Stimulated activated CD8-positive, alpha-beta memory T cell treated with anti-CD3 and anti-CD28 coated beads, Interleukin-4, amount 100 ng/mL, for 24 hours (primary cell): Measurements from ENCODE around the gene CARM1.
"Not testable (repeated sequence)": the region's sequence is repeated elsewhere in the genome, so short reads cannot be mapped to it uniquely, and the experiment has no call there.

Source experiments
- DNase-seq: peaks from one replicate; pipeline ENCODE4 v3.0.0-alpha.2; 2020; ENCODE audit warnings: low read depth

Gene CARM1

DNA sequence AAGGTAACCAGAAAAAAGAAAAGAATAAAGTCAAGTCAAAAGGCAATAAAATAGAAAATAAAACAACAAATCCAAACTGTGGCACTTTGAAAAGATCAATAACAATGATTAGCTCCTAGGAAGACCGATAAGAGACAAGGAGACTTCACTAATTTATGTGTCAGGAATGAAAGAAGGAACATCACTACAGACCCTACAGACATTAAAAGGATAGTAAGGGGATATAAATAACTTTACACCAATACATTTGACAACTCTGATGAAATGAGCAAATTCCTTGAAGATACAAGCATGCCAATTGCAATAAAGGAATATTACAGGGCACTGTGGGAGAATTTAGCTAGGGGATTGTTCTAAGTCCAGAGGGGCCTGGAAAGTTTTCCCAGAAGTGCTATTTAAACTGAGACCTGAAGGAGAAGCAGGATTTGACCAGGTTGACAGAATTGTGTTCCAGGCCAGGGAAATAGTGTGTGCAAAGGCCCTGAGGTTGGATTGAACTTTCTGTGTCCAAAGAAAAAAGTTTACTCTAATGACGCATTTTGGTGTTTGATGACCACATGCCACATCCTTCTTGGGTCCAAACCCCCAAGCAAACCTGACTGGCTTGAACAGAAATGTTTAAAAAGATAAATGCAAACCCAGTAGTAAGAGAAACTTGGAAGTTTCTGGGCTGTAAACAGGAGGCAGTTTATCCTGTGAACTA is 24.7 kb upstream of the CARM1 start:
- no peak for DNase-seq

DNA sequence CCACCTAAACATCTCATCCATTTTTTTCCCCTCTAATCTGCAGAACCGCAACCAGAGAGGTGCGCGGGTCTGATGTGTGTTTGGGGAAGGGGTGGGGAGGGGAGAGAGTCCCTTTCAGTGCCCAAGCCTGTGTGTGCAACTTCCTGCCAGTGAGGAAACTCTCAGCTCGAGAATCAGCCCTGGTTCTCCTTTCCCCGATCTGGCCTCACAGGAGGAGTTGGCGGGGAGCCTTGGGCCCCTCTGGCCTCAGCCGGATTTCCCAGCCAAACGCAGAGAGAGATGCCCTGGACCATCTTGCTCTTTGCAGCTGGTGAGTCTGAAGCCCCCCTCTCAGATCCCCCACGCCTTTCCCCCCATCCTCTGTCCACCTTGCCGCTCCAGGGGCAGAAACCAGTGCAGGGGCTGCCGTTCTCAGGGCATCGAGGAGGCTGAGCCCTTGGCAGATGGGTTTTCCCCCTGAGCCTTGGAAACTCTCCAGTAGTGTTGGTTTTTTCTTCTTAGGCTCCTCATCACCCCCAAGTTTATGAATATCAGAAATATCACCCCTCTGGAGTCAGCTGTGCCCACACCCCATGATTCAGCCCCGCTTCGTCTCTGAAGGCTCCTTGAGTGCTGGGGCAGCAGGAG is 23.0 kb upstream of the CARM1 start, which contains the start of gene C19orf38:
TSS of gene C19orf38 (plus strand) at position 186 of the 627 bp plus-strand sequence. CDS start at position 280, 94 bp downstream.
- DNase-seq, result no peak

DNA sequence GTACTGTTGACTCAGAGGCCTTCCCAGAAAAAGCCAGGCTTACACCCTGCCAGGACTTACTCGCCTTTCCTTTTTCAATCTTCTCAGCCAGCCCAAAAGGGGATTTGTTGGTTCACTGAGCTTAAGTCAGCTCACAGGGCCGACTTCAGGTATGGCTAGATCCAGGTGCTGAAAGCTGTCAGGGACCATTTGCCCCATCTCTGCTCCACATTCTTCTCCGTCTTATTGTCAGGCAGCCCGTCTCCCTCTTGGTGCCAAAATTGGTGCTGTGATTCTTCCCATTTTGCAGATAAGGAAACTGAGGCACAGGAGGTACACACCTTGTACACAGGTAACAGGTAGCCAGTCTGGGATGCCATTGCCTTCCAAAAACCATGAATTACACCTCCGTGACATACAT is 20.7 kb upstream of the CARM1 start:
- DNase-seq, result no peak

DNA sequence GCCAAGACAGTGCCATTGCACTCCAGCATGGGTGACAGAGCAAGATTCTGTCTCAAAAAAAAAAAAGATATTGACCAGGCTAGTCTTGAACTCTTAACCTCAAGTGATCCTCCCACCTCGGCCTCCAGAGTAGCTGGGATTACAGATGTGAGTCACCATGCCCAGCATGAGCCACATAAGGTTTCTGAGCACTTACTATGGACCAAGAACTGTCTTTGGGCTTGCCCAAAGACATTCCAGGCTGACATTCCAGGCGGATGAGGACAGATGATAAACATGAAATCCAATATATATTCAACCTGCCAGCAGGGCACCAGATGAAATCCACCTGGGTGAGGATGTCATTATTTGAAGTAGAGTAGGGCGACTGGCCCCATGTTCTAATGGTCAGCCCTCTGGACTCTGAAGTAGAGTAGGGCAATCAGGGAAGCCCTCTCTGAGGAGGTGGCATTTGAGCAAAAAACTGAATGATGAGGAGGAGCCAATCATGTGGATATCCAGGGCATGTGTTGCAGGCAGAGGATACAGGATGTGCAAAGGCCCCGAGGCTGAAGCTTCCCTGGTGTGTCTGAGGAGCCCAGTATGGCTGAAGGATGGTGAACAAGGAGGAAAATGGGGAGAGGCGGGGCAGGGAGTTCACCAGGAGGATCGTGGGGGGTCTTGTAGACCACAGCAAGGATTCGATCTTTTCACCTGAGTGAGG is 19.1 kb upstream of the CARM1 start:
- no peak for DNase-seq

DNA sequence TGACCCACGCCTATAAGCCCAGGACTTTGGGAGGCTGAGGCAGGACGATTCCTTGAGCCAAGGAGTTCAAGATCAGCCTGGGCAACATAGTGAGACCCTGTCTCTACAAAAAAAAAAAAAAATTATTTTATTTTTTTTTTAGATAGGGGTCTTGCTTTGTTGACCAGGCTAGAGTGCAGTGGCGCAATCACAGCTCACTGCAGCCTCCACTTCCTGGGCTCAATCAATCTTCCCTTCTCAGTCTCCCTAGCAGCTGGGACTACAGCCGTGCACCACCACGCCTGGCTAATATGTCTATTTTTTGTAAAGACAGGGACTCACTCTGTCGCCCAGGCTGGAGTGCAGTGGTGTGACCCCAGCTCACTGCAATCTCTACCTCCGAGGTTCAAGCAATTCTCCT is 18.4 kb upstream of the CARM1 start:
- DNase-seq, result no peak

DNA sequence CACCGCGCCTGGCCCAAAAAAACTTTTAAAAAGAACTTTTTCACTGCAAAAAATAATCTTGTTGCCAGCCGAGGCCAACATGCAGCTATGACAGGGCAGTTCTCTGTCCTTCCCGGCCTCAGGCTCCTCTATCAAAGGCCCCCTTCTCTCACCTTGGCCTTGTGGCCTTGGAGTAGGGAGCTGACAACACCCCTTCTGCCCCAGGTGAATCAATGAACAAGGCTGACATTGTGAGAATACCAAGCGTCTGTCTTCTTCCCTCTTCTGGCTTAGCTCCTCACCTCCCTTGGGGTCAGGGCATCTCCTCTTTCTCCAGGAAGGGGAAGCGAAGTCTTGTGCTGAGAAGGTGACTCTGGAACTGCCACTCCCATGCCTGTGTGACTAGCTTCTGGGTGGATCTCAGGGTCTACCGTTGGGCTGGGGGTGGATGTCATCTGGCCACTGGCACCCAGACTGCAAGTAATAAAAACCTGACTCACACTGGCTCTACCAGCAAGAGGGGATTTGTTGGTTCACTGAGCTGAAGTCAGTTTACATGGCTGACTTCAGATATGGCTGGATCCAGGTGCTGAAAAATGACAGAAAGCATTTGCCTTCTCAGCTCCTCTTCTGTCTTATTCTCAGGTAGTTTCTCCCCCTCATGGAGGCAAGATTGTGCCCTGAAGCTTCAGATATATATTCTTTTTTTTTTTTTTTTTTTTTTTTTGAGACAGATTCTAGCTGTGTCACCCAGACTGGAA is 16.8 kb upstream of the CARM1 start:
- DNase-seq, result no peak

DNA sequence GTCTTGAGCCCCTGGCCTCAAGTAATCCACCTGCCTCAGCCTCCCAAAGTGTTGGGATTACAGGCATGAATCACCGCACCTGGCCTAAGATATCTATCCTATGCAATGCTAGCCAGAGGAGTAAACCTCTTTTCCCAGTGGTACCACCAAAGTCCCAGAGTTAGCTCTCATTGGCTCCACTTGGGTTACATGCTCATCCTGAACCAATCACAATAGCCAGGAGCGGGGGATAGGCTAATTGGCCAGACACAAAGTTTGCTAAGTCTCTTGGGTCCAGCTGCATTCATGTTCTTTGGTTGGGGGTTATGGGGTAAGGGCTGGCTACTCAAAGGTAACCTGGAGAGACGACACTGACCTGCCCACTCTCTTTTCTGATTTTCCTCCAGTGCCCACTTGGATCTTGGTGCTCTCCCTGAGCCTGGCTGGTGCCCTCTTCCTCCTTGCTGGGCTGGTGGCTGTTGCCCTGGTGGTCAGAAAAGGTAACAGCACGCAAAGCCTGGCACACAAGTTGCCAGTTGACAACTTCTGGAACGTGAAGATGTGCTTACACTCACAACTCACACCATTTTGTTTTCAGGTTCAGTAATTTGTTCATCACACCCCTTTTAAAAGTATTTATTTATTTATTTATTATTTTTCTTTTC is 15.4 kb upstream of the CARM1 start:
- DNase-seq, result no peak

DNA sequence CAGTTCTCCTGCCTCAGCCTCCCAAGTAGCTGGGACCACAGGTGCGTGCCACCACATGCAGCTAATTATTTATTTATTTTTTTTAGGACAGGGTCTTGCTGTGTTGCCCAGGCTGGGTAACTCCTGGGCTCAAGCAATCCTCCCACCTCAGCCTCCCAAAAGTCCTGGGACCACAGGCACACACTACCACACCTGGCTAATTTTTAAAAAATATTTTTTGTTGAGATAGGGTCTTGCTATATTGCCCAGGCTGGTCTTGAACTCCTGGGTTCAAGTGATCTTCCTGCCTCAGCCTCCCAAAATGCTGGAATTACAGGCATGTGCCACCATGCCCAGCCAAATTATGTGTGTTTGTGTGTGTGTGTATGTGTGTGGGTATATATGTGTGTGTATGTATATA is 14.5 kb upstream of the CARM1 start:
- DNase-seq, result not testable (repeated sequence)

DNA sequence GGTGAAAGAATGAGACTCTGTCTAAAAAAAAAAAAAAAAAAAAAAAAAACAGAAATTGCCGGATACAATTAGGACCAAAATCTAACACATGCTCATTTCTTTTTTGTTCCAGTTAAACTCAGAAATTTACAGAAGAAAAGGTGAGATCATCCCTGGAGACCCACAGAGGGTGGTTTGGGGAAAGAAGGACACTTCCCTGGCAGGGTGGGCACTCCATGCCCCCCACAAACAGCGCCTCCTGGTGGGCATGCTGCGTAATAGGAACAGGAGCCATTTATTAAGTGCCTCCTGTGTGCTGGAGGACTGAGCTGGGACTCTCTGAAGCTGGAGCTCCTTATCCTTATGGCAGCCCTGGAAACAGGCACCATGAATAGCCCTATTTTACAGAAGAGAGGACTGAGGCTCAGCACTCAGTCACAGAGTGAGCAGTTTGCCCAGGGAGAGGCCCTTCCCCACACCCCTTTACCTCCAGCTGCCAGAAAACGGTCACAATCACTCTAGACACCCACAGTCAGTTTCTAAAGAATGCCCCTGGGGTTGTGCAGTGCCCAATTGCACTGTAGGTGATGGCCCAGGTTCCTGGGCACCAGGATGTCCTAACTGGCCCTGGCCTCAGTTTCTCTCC is 13.0 kb upstream of the CARM1 start:
- DNase-seq, result peak; percentile 26

DNA sequence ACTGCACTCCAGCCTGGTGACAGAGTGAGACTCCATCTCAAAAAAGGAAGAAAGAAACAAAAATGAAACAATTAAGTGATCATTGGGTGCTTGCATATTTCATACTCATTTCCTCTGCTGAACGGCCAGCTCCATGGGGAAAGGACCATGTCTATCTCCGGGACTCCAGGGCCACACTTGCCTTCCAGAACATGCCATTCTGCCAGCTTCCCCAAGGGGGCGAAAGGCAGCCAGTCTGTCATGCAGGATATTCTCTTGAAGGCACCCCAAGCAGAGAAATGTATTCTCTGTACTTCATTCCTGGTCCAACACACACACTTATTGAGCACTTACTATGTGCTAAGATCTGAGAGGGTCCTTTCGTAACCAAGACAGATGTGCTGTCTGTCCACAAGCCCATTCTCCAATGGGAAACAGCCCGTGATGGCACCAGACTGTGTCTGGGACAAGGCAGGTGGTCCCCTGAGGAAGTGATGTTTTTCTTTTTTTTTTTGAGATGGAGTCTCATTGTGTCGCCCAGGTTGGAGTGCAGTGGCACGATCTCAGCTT is 10.2 kb upstream of the CARM1 start:
- no peak for DNase-seq

DNA sequence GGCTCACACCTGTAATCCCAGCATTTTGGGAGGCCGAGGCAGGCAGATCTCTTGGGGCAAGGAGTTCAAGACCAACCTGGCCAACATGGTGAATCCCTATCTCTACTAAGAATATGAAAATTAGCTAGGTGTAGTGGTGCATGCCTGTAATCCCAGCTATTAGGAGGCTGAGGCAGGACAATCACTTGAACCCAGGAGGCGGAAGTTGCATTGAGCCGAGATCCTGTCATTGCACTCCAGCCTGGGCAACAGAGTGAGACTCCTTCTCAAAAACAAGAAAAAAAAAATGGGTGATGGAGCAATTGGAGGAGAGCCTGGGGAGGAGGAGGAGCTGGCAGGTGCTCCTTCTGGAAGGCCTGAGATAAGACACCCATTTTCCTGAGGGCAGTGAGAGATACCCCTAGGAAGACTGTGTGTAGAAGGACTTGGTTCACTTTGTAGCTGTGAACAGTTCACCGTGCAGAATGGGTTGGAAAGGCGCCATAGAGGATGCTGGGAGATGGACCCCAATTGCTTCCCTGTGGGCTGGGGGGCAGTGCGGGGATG is 8.7 kb upstream of the CARM1 start:
- no peak for DNase-seq

DNA sequence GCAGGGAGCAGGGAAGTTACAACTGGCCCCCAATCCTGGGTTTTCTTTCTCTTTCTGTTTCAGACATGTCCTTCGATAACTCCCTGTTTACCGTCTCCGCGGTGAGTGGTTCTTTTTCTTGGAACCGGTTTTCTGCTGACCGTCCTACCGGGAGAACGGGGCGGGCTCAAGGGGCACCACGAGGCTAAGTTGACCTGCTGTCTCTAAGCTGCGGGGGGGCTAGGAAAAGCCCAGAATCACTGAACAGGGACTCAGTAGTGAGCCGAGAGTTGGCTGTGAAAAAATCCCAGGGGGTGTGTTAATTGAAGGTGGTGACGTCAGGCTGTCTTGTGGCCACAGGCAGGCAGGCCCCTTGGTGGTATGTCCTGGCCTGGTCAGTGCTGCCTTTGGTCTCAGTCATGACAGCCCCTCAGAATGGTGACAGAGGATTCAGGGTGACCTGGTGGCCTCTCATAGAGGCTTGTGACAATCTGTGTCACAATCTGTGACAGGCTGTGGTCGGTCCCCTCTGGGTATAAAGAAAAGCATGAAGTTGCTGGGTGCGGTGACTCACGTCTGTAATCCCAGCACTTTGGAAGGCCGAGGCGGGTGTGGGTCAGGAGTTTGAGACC is 8.1 kb upstream of the CARM1 start:
- no peak for DNase-seq

DNA sequence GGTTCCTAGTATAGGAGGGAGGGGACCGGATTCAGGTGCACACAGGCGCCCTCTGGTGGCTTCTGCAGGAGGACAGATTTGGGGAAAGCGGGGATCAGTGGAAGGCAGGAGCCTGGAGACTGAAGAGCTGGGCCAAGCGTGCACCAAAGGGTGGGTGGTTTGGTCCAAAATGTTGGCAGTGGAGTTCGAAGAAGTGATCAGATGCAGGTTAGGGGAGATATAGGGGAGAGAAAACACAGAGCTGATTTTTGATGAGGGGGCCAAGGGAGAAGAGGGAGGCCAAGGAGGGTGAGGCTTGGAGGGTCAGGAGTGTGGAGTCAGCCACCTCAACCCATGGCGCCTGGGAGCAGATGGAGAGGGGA is 6.8 kb upstream of the CARM1 start:
- DNase-seq, result peak; percentile 71

DNA sequence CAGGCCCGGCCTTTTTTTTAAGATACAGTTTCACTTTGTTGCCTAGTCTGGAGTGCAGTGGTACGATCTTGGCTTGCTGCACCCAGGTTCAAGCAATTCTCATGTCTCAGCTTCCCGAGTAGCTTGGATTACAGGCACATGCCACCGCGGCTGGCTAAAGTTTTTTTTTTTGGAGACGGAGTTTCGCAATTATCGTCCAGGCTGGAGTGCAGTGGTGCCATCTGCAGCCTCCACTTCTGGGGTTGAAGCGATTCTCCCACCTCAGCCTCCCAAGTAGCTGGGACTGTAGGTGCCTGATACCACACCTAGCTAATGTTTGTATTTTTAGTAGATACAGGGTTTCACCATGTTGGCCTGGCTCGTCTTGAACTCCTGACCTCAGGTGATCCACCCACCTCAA is 4.9 kb upstream of the CARM1 start:
- DNase-seq, result no peak

DNA sequence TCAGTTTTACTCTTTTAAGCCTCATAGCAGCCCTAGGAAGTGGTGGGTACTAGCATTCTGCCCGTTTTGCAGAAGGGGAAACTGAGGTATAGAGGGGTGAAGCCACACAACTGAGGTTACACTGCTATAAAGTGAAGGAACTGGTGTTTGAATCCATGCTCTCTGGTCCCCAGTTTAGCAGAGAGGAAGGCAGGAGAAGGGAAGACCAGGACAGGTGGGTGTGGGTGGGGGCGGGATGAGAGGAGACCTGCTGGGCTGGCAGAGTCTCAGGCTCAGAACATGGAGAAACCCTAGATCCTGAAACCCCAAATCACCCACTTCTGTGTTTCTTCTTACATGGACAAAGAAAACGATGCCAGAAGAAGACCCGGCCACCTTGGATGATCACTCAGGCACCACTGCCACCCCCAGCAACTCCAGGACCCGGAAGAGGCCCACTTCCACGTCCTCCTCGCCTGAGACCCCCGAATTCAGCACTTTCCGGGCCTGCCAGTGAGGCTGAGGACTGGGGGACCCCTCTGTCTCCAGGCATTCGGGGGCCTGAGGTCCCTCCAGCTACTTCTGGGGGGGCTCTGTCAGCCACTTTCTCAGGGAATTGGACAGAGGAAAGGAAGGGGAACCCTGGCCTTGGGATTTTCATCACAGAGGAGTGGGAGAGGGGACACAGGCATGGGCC is 2.3 kb upstream of the CARM1 start:
- no peak for DNase-seq

DNA sequence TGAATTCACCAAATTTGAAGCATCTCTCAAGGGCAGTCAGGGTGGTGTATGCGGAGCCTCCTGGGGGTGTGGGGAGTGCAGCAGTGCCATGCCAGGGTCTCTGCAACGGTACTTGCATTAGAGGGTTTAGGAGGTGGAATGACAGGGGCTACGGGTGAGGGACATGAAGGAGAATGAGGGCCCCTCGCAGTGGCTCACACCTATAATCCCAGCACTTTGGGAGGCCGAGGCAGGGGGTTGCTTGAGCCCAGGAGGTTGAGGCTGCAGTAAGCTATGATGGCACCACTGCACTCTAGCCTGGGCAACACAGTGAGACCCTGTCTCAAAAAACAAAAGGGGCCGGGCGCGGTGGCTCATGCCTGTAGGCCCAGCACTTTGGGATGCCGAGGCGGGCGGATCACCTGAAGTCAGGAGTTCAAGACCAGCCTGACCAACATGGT is 1.5 kb upstream of the CARM1 start:
- not testable (repeated sequence) for DNase-seq

DNA sequence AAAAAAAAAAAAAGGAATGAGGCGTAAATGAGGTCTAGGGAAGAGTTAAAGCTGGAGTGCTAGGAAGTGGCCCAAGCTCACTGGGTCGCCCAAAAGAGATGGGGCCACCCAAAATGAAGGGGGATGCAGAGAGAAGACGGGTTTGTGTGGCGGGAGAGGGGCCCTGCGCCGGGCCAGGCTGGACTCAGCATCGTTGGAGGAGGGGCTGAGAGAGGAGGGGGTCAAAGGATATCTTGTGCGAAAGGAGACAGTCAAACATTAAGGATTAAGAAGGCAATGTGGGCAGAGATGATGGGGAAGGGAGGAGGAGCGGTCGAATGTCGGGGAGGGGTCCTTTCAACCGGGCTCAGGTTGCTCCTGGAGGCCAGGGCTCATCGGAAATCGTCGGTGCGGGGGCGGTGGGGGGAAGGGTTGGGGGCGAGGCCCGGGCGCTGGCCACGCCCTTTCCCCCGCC is 825 bp upstream of the CARM1 start:
- DNase-seq, result no peak

DNA sequence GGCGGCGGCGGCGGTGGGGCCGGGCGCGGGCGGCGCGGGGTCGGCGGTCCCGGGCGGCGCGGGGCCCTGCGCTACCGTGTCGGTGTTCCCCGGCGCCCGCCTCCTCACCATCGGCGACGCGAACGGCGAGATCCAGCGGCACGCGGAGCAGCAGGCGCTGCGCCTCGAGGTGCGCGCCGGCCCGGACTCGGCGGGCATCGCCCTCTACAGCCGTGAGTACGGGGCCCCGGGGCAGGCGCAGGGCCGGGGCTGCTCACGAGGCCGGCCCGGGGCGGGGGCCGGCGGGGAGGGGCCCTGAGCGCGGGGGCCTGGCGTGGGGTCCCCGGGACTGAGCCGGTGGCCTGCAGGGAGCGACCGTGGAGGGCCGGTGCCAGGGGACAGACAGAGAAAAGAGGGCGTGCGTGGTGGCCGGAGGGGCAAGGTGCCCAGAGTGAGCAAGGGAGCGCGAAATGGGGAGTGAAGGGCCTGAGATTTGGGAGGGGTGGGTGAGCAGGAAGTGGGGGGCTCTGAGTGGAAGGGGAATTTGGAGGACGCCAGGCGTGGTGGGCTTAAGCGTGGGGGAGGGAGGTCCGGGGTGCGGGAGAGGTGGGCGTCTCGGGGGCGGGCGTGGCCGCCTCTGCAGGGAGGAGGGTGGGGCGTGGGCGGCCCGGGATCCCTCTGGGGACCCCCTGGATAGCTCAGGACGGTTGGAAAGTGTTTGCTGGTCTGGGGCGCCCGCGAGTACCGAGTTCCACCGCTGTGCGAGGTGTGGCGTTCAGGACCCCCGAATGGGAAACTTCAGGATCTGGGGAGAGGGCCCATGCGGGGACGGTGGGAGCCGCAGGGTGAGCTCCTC is 575 bp downstream of the CARM1 start:
- peak; percentile 11 for DNase-seq

DNA sequence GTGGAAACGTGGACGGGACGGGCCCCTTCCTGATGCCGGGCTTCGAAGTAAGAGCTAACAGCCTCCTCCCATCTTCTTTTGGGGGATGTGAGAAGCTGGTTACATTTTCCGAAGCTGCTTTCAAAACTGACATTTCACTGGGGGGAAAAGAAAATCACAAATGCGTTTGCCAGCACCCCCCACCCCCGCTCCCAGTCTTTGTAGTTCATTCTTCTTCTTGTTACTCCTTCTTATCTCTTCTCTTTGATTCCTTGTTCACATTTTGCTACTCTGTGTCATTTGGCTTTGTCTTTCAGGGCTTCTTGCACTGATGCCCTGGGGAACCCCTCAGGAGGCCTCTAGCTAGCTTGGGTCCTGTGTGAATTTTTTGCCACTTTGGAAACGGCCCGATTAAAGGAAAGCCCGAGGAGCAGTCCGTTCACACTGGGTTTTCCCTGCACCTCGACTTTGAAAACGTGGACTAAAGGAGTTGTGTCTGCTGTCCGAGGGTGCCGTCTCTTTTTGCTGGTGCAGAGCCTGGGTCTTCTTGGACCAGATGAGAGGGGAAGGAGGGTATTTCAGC is 1.3 kb downstream of the CARM1 start:
- DNase-seq, result peak; percentile 15
